Left ventricle myocardium inferior (tissue), 1 donor: ENCODE measurements around the gene IQSEC1. TPM values are rescaled to one million over a fixed set of nuclear protein-coding genes. Genes with fewer than 3 reads are reported as not detected.

Experiments
- DNase-seq: peaks from one replicate; pipeline ENCODE4 v3.0.0-alpha.2; 2020
- H3K27ac ChIP-seq: fragments of 200-600 bp; replicated peaks from 2 replicates; pipeline ENCODE4 v1.8.0; 2021
- H3K27me3 ChIP-seq: fragments of 200-600 bp; 2 replicates; pipeline ENCODE4 v1.8.0; 2021; ENCODE audit warnings: low read depth
- H3K36me3 ChIP-seq: fragments of 200-600 bp; 2 replicates; pipeline ENCODE4 v1.8.0; 2021
- H3K4me1 ChIP-seq: fragments of 200-600 bp; 2 replicates; pipeline ENCODE4 v1.8.0; 2021
- H3K4me3 ChIP-seq: fragments of 200-600 bp; 2 replicates; pipeline ENCODE4 v1.8.0; 2021; ENCODE audit warnings: mild to moderate bottlenecking, moderate library complexity
- H3K9me3 ChIP-seq: fragments of 200-600 bp; replicated peaks from 2 replicates; pipeline ENCODE4 v1.8.0; 2021
- CTCF ChIP-seq: fragments of 200-600 bp; IDR thresholded peaks from 2 replicates; pipeline ENCODE4 v1.8.0; 2021; ENCODE audit warnings: antibody characterized with exemption, mild to moderate bottlenecking, borderline replicate concordance
- intact Hi-C: fragments of 100-400 bp; cut with micrococcal nuclease; formaldehyde crosslinking; loops from one replicate; pipeline ENCODE4 v1.11.0; 2022
- total RNA-seq: library from RNA; stranded (reverse); fragmentation: NEBNext Ultra II Directional; extraction: Animal tissue kit (Norgen Biotek cat#: 25700); gene quantifications from one replicate; pipeline ENCODE4 v1.2.1, GENCODE V29; 2021
- donor health status: DM: no; HTN: yes; CAD: no; lungs with severe emphysema.

IQSEC1 gene
- total RNA-seq, 1 donor from 2014 or later = 78.6 TPM

DNA sequence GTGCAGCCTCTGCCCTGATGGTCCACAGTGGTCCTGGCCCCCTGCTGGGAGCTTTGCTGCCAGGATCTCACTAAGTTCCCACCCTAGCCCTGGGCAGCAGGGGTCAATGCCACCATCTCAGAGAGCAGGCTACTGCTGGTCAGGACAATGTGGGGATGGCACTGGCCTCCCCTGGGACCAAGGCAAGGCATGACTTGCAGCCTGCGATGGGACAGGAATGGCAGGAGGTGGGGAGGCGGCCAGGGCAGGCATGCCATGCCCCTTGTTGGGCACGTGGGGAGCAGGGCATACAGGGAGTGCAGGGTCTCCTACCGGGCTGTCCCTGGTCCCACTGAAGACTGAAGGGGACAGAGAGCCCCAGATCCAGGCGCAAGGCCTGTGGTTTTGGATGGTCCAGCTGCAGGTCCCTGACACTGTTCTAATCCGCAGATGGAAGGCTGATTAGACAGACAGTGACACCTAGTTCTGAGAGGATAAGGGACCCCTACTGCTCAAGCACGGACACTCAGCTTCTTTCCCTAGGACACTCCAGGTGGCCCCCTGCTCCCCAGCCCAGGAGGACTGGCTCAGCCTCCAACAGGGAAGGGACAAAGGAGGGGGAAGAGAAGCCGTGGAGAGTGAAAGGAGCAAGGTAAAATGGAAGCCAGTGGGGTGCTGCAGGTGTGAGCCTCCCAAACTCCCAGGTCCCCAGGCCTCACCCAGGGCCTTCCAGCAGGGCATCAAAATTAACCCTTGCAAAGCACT lies 162.7 kb downstream of the IQSEC1 start:
- Histone ChIP-seq H3K27me3 (no peaks in the 10 kb centered on the region), H3K4me3 (no peak overlapping the region), H3K27ac (no peak overlapping the region), H3K36me3 (peaks cover 87% of the 10 kb centered on the region), H3K4me1 (peaks cover 37% of the 10 kb centered on the region), H3K9me3 (no peaks in the 10 kb centered on the region)
- DNase-seq = no peak
- TF ChIP-seq CTCF = no peak
- intact Hi-C loops = no loop called here

GRCh38 chr3:12909710-12910109 lies 163.5 kb downstream of the IQSEC1 start:
- H3K27me3 ChIP-seq = no peaks in the 10 kb centered on the region
- peaks cover 45% of the 10 kb centered on the region for H3K4me1 ChIP-seq
- peaks cover 96% of the 10 kb centered on the region for H3K36me3 ChIP-seq
- no peak for DNase-seq
- intact Hi-C loops = no loop called here
- H3K27ac ChIP-seq = no peak overlapping the region
- no peaks in the 10 kb centered on the region for H3K9me3 ChIP-seq
- no peak overlapping the region for H3K4me3 ChIP-seq
- TF ChIP-seq CTCF = no peak

- intact Hi-C loops = no loop called here
- H3K9me3 ChIP-seq = no peaks in the 10 kb centered on the region
- no peaks in the 10 kb centered on the region for H3K27me3 ChIP-seq
- H3K4me1 ChIP-seq = peaks cover 54% of the 10 kb centered on the region
- H3K36me3 ChIP-seq = peaks cover 97% of the 10 kb centered on the region
- no peak overlapping the region for H3K27ac ChIP-seq
- TF ChIP-seq CTCF = no peak
- DNase-seq = no peak
- H3K4me3 ChIP-seq = no peak overlapping the region
These were observed 164.4 kb downstream of the IQSEC1 start for GRCh38 chr3:12908859-12909258.

DNA sequence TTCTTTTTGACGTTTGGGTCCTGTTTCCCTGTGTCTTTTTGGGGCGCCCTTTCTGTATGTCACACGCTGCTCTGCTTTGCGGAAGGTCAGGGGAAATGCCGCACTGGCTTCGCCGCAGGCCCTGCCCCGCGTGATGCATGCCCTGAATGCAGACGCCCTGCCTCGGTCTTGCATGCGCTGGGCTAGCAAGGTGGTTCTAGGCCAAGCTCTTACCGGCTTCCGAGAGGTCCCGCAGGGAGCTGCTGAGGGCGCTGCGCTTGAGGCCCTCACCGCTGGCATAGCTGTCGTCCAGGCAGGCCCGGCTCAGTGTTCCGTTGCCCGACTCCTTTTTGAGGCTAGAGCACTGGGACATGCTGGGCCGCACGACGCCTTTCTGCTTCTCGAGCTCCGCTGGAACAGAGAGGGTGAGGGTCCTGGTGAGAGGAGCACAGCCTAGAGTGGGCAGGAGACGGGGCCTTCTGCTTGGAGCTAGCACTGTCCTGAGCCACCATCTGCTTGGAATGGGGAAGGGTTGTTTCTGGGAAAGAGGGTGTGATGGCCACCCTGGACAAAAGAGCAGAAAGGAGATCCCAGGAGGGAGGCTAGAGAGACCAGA lies 165.0 kb downstream of the IQSEC1 start:
- no peak for DNase-seq
- TF ChIP-seq CTCF = no peak
- H3K27ac ChIP-seq = no peak overlapping the region
- no peak overlapping the region for H3K4me3 ChIP-seq
- intact Hi-C loops = no loop called here
- H3K9me3 ChIP-seq = no peaks in the 10 kb centered on the region
- H3K36me3 ChIP-seq = peaks cover 97% of the 10 kb centered on the region
- H3K27me3 ChIP-seq = no peaks in the 10 kb centered on the region
- peaks cover 55% of the 10 kb centered on the region for H3K4me1 ChIP-seq

GRCh38 chr3:12907729-12908128 lies 165.5 kb downstream of the IQSEC1 start:
- no peak for DNase-seq
- H3K36me3 ChIP-seq = peaks cover 97% of the 10 kb centered on the region
- intact Hi-C loops = no loop called here
- H3K27me3 ChIP-seq = no peaks in the 10 kb centered on the region
- H3K4me1 ChIP-seq = peaks cover 52% of the 10 kb centered on the region
- H3K4me3 ChIP-seq = no peak overlapping the region
- H3K9me3 ChIP-seq = no peaks in the 10 kb centered on the region
- TF ChIP-seq CTCF = no peak
- H3K27ac ChIP-seq = no peak overlapping the region
